HG03520 (cell line): ENCODE data around the gene NLGN1.

Source experiments
- ATAC-seq: cut with Tn5 transposase; IDR thresholded peaks from one replicate; pipeline ENCODE4 v1.9.1; 2021; ENCODE audit warnings: mild to moderate bottlenecking, moderate library complexity; ENCODE audit not compliant: unreplicated experiment

NLGN1 gene

GRCh38 chr3:173630849-173631248 lies 233.3 kb downstream of the NLGN1 start:
- ATAC-seq = no peak

- no peak for ATAC-seq
These were observed 235.4 kb downstream of the NLGN1 start for GRCh38 chr3:173632945-173633344.

- no peak for ATAC-seq
These were observed 238.3 kb downstream of the NLGN1 start for GRCh38 chr3:173635826-173636225.

GRCh38 chr3:173639098-173639497 lies 241.6 kb downstream of the NLGN1 start:
- no peak for ATAC-seq

GRCh38 chr3:173641696-173642095 lies 244.2 kb downstream of the NLGN1 start:
- ATAC-seq = no peak

GRCh38 chr3:173644086-173645082 lies 246.8 kb downstream of the NLGN1 start:
- ATAC-seq = no peak

GRCh38 chr3:173650596-173650995 lies 253.1 kb downstream of the NLGN1 start:
- ATAC-seq = no peak

- ATAC-seq = no peak
These were observed 254.5 kb downstream of the NLGN1 start for GRCh38 chr3:173652093-173652492.

- ATAC-seq = no peak
These were observed 256.2 kb downstream of the NLGN1 start for GRCh38 chr3:173653781-173654180.

- no peak for ATAC-seq
These were observed 262.4 kb downstream of the NLGN1 start for GRCh38 chr3:173659972-173660371.

- no peak for ATAC-seq
These were observed 263.2 kb downstream of the NLGN1 start for GRCh38 chr3:173660645-173661299.

- no peak for ATAC-seq
These were observed 266.2 kb downstream of the NLGN1 start for GRCh38 chr3:173663696-173664111.

GRCh38 chr3:173676094-173676493 lies 278.6 kb downstream of the NLGN1 start:
- ATAC-seq = no peak

- ATAC-seq = no peak
These were observed 283.7 kb downstream of the NLGN1 start for GRCh38 chr3:173681188-173681678.

- no peak for ATAC-seq
These were observed 287.9 kb downstream of the NLGN1 start for GRCh38 chr3:173685456-173685855.

GRCh38 chr3:173688216-173688842 lies 290.8 kb downstream of the NLGN1 start:
- ATAC-seq = no peak

GRCh38 chr3:173690542-173691180 lies 293.1 kb downstream of the NLGN1 start:
- ATAC-seq = no peak

- no peak for ATAC-seq
These were observed 301.8 kb downstream of the NLGN1 start for GRCh38 chr3:173699353-173699752.

GRCh38 chr3:173700336-173700735 lies 302.8 kb downstream of the NLGN1 start:
- no peak for ATAC-seq

- no peak for ATAC-seq
These were observed 305.0 kb downstream of the NLGN1 start for GRCh38 chr3:173702561-173702960.

GRCh38 chr3:173703771-173704170 lies 306.2 kb downstream of the NLGN1 start:
- no peak for ATAC-seq
